Endothelial cell of umbilical vein (primary cell): ENCODE measurements around the gene RAB3C. TPM values are rescaled to one million over a fixed set of nuclear protein-coding genes. Genes with fewer than 3 reads are reported as not detected.

ENCODE experiments used
- BruUV-seq: library from RNA; stranded (reverse); fragments of 400-500 nt; replicated peaks from 2 replicates; lab custom pipeline; 2021; lab: Mats Ljungman, UMichigan
- CTCF ChIA-PET: fragments of 300-600, 350-600 bp; sonication (Branson Sonifier 250); formaldehyde crosslinking; loops from one replicate; lab custom pipeline; 2021; ENCODE audit warnings: antibody characterized with exemption, inconsistent platforms; lab: Charles Lee
- POLR2A ChIA-PET: fragments of 300-600, 350-600 bp; sonication (Branson Sonifier 250); formaldehyde crosslinking; loops from one replicate; lab custom pipeline; 2021; ENCODE audit warnings: antibody characterized with exemption, inconsistent platforms; lab: Charles Lee
- DNase-seq: peaks from one replicate; pipeline ENCODE4 v3.0.0-alpha.2; 2011; ENCODE audit warnings: low read depth, low spot score
- FAIRE-seq: peaks from 2 replicates; lab custom pipeline; 2011; peaks lifted over from hg19 to GRCh38; lab: Jason Lieb, UNC
- H2AFZ ChIP-seq: 2 replicates; pipeline ENCODE4 v1.6.0; 2012; ENCODE audit warnings: low read depth, low read length, control low read depth, inconsistent platforms
- H3K27ac ChIP-seq: 2 replicates; pipeline ENCODE4 v1.5.1; 2011; ENCODE audit warnings: low read depth, mild to moderate bottlenecking, control low read depth, low read length, moderate library complexity; ENCODE audit not compliant: insufficient read depth
- H3K27me3 ChIP-seq, 2 experiments: 2 replicates each; pipeline versions ENCODE4 v1.6.0 to v1.6.1; 2011; ENCODE audit warnings: low read length in 2 of 2, mixed read lengths in 1 of 2; ENCODE audit not compliant: control insufficient read depth in 2 of 2, insufficient read depth in 2 of 2
- H3K36me3 ChIP-seq, 2 experiments: 2 replicates in 1 of 2; 3 replicates in 1 of 2; pipeline ENCODE4 v1.5.1; 2011; ENCODE audit warnings: low read length in 2 of 2, mild to moderate bottlenecking in 1 of 2, moderate library complexity in 1 of 2; ENCODE audit not compliant: control insufficient read depth in 2 of 2, insufficient read depth in 2 of 2; ENCODE audit errors: extremely low read depth in 1 of 2
- H3K4me1 ChIP-seq: 3 replicates; pipeline ENCODE4 v1.5.1; 2011; ENCODE audit warnings: mild to moderate bottlenecking, low read length; ENCODE audit not compliant: control insufficient read depth, insufficient read depth; ENCODE audit errors: extremely low read depth
- H3K4me2 ChIP-seq: 2 replicates; pipeline ENCODE4 v1.6.1; 2011; ENCODE audit warnings: low read length, control low read depth, mixed read lengths; ENCODE audit not compliant: insufficient read depth
- H3K4me3 ChIP-seq, 3 experiments: fragments of 200-600 bp in 1 of 3; sonication (generic), shearing (Covaris generic) in 1 of 3; replicated peaks in 1 of 3; 2 replicates each; pipeline ENCODE4 v1.5.1; 2011 to 2016; ENCODE audit warnings: control low read depth in 3 of 3, low read length in 3 of 3, mild to moderate bottlenecking in 2 of 3, inconsistent platforms in 1 of 3, low read depth in 1 of 3, moderate library complexity in 1 of 3; ENCODE audit not compliant: insufficient read depth in 1 of 3
- H3K79me2 ChIP-seq: 2 replicates; pipeline ENCODE4 v1.6.0; 2012; ENCODE audit warnings: low read length, inconsistent platforms; ENCODE audit not compliant: control insufficient read depth, insufficient read depth
- H3K9ac ChIP-seq: replicated peaks from 2 replicates; pipeline ENCODE3; 2011; ENCODE audit warnings: low read length, control low read depth; ENCODE audit not compliant: insufficient read depth; ENCODE audit errors: extremely low read depth
- H3K9me1 ChIP-seq: replicated peaks from 3 replicates; pipeline ENCODE4 v1.6.0; 2011; ENCODE audit warnings: mild to moderate bottlenecking, low read length; ENCODE audit not compliant: control insufficient read depth, insufficient read depth; ENCODE audit errors: extremely low read depth
- H3K9me3 ChIP-seq: replicated peaks from 2 replicates; pipeline ENCODE4 v1.5.1; 2012; ENCODE audit warnings: low read length, inconsistent platforms; ENCODE audit not compliant: control insufficient read depth, insufficient read depth
- H4K20me1 ChIP-seq: replicated peaks from 2 replicates; pipeline ENCODE3; 2011; ENCODE audit warnings: mild to moderate bottlenecking, low read length; ENCODE audit not compliant: control insufficient read depth, insufficient read depth; ENCODE audit errors: extremely low read depth
- EZH2 ChIP-seq: IDR thresholded peaks from 2 replicates; pipeline ENCODE4 v1.6.1; 2012; ENCODE audit warnings: borderline replicate concordance, low read depth, mild to moderate bottlenecking, moderate library complexity, low read length, inconsistent platforms; ENCODE audit not compliant: severe bottlenecking
- FOS ChIP-seq: IDR thresholded peaks from 2 replicates; pipeline ENCODE4 v1.6.1; 2011; ENCODE audit warnings: mild to moderate bottlenecking, low read length, moderate library complexity, borderline replicate concordance; ENCODE audit not compliant: insufficient read depth
- GATA2 ChIP-seq: IDR thresholded peaks from 2 replicates; pipeline ENCODE4 v1.7.0; 2011; ENCODE audit warnings: low read depth, mild to moderate bottlenecking, moderate library complexity, mixed read lengths, low read length; ENCODE audit not compliant: insufficient read length, insufficient read depth
- JUN ChIP-seq: IDR thresholded peaks from 2 replicates; pipeline ENCODE4 v1.6.1; 2011; ENCODE audit warnings: borderline replicate concordance, low read depth; ENCODE audit not compliant: insufficient read length, insufficient read depth
- MAX ChIP-seq: IDR thresholded peaks from 2 replicates; pipeline ENCODE4 v1.6.1; 2011; ENCODE audit not compliant: insufficient read depth, insufficient read length
- MYC ChIP-seq: IDR thresholded peaks from one replicate; pipeline ENCODE4 v1.6.1; 2011; ENCODE audit warnings: mild to moderate bottlenecking, low read depth, low read length
- POLR2A ChIP-seq: IDR thresholded peaks from 2 replicates; pipeline ENCODE4 v1.6.1; 2012; ENCODE audit warnings: low read depth, mild to moderate bottlenecking, control low read depth, low read length
- POLR2AphosphoS5 ChIP-seq: IDR thresholded peaks from 2 replicates; pipeline ENCODE4 v1.6.1; 2012; ENCODE audit warnings: low read depth, mild to moderate bottlenecking, control low read depth, low read length, moderate library complexity; ENCODE audit not compliant: insufficient read depth
- dilution Hi-C: fragments of 300-500 bp; cut with MboI; formaldehyde crosslinking; loops from one replicate; pipeline ENCODE4 v1.15.0; 2019; ENCODE audit warnings: low sequenced_read_pairs; ENCODE audit not compliant: extremely low pct_ligation_motif_present
- intact Hi-C: fragments of 100-400 bp; cut with micrococcal nuclease; formaldehyde crosslinking; loops from one replicate; pipeline ENCODE4 v1.10.0; 2022
- polyA plus RNA-seq, 4 experiments: library from polyadenylated mRNA; depleted of rRNA in 3 of 4; stranded (reverse) in 3 of 4; unstranded in 1 of 4; fragments of >200 nt; gene quantifications; 2 replicates each; pipeline versions ENCODE4 v1.2.1 to v1.2.3, GENCODE V29; 2011 to 2012; ENCODE audit warnings: missing spikeins in 1 of 4
- total RNA-seq: library from RNA; stranded (reverse); gene quantifications from 2 replicates; pipeline ENCODE4 v1.2.3, GENCODE V29; 2021
- TF ChIP-seq, protein P1 (sequence below), 2 donors: IDR thresholded peaks; 1 replicate in 1 of 2; 2 replicates in 1 of 2; pipeline ENCODE4 v1.5.1; 2011; ENCODE audit warnings: low read length in 2 of 2, mild to moderate bottlenecking in 2 of 2, moderate library complexity in 2 of 2, control low read depth in 1 of 2, inconsistent platforms in 1 of 2, low read depth in 1 of 2; ENCODE audit not compliant: insufficient read depth in 1 of 2; ENCODE audit errors: extremely low read depth in 1 of 2

The RAB3C gene
- total and polyA plus RNA-seq, 2 donors (not counting 3 experiments of a cell fraction or from before 2014, with no cell fraction given), result 0.04 to 0.66 TPM

- ChIA-PET CTCF (interaction anchor here (0.8 to 3.8 kb wide), 13 partner anchors 11 to 183 kb away, joined by 3 to 33 read pairs (median 5); partner anchors contain the start of gene RAB3C), POLR2A (interaction anchor here (0.7 to 2.1 kb wide), 4 partner anchors 11 to 38 kb away, joined by 3 to 7 read pairs (median 6); no protein-coding TSS in a partner anchor)
- Histone ChIP-seq H3K4me1 (peaks cover 49% of the 10 kb centered on the region), H3K79me2 (no peaks in the 10 kb centered on the region), H2AFZ (peak overlapping the region; percentile 41), H3K36me3 (no peaks in the 10 kb centered on the region), H3K27ac (peak overlapping the region; percentile 90), H3K4me3 (no peak overlapping the region), H3K4me2 (peak overlapping the region; percentile 5), H3K27me3 (no peaks in the 10 kb centered on the region), H3K9me1 (no peaks in the 10 kb centered on the region), H3K9me3 (no peaks in the 10 kb centered on the region), H3K9ac (peak overlapping the region; percentile 30), H4K20me1 (no peaks in the 10 kb centered on the region)
- TF ChIP-seq, protein P1, sequence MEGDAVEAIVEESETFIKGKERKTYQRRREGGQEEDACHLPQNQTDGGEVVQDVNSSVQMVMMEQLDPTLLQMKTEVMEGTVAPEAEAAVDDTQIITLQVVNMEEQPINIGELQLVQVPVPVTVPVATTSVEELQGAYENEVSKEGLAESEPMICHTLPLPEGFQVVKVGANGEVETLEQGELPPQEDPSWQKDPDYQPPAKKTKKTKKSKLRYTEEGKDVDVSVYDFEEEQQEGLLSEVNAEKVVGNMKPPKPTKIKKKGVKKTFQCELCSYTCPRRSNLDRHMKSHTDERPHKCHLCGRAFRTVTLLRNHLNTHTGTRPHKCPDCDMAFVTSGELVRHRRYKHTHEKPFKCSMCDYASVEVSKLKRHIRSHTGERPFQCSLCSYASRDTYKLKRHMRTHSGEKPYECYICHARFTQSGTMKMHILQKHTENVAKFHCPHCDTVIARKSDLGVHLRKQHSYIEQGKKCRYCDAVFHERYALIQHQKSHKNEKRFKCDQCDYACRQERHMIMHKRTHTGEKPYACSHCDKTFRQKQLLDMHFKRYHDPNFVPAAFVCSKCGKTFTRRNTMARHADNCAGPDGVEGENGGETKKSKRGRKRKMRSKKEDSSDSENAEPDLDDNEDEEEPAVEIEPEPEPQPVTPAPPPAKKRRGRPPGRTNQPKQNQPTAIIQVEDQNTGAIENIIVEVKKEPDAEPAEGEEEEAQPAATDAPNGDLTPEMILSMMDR (IDR thresholded peaks at IDR 0.05; ENCODE audit: extremely low read depth in 1 of 2, insufficient read depth in 1 of 2, low read depth in 1 of 2, low read length in 2 of 2), result no peak
- TF ChIP-seq JUN, result peak; percentile 21
- peak; percentile 68 for TF ChIP-seq POLR2A
- peak; percentile 59 for TF ChIP-seq FOS
- TF ChIP-seq GATA2, result peak; percentile 85
- TF ChIP-seq POLR2AphosphoS5, result peak; percentile 85
- TF ChIP-seq EZH2, result no peak
- TF ChIP-seq MYC, result no peak
- no peak for TF ChIP-seq MAX
- DNase-seq (peak; percentile 95), FAIRE-seq (peak; percentile 88)
- dilution Hi-C loops, result no loop called here
- BruUV-seq, result no TSS peak
- intact Hi-C loops, result loop anchor here (1.0 kb wide), 5 partner anchors 13 to 826 kb away; no protein-coding TSS in a partner anchor
Measured at GRCh38 chr5:58666598-58667581, 84.0 kb downstream of the RAB3C start.
